ENCODE measurements around the gene ICAM4.

The ICAM4 gene

DNA sequence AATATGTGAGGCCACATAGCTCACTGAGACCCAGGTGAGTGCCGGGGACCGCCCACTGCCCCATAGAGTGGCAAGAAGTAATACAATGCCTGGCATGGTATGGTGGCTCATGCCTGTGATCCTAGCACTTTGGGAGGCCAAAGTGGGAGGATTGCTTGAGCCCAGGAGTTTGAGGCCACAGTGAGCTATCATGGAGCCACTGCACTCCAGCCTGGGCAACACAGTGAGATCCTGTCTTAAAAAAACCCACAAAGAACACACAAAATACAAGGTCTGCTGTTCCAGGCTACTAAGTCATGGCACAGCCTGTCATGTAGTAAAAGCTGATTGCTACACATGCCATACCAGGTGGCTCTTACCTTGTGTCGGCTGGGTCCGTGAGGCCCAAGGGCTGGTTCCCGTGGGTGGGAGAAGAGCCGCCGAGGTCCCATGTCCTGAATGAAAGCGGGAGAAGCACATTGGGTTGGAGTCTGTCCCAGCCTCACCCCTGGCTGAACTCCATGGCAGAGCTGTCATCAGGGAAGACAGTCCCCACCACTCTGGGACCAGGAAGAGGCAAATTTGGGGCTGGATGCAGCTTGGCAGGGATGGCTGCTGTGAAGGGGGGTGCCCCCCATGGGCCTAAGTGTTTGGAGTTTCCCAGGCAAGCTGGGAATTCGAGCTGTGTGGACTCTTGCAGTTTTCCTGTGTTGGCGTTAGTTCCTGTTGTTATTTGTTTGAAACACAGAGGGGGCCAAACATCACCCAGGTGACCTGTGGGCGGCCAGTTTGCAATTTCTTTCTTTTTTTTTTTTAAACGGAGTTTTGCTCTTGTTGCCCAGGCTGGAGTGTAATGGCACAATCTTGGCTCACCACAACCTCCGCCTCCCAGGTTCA, 32.3 kb downstream of the ICAM4 start:
- no peak overlapping the region for H3K4me2 ChIP-seq (ENCODE audit: low read length)
- H3K9me3 ChIP-seq (ENCODE audit: insufficient read depth, low read length) = no peaks in the 10 kb centered on the region
- H3K36me3 ChIP-seq (replicated peaks; ENCODE audit: low read depth, low read length) = peaks cover 56% of the 10 kb centered on the region
- no peaks in the 10 kb centered on the region for H4K20me1 ChIP-seq (ENCODE audit: insufficient read depth, low read length)
- H3K27ac ChIP-seq (ENCODE audit: low read length) = no peak overlapping the region
- peaks cover 11% of the 10 kb centered on the region for H3K4me1 ChIP-seq (ENCODE audit: low read length)
- H2AFZ ChIP-seq (ENCODE audit: low read depth, low read length) = no peak overlapping the region
- no peaks in the 10 kb centered on the region for H3K27me3 ChIP-seq (ENCODE audit: low read depth, low read length)
- no peak overlapping the region for H3K4me3 ChIP-seq (ENCODE audit: low read length)
- no peak for TF ChIP-seq EZH2phosphoT487 (IDR thresholded peaks at IDR 0.05; ENCODE audit: low read depth)
- TF ChIP-seq, protein P1, sequence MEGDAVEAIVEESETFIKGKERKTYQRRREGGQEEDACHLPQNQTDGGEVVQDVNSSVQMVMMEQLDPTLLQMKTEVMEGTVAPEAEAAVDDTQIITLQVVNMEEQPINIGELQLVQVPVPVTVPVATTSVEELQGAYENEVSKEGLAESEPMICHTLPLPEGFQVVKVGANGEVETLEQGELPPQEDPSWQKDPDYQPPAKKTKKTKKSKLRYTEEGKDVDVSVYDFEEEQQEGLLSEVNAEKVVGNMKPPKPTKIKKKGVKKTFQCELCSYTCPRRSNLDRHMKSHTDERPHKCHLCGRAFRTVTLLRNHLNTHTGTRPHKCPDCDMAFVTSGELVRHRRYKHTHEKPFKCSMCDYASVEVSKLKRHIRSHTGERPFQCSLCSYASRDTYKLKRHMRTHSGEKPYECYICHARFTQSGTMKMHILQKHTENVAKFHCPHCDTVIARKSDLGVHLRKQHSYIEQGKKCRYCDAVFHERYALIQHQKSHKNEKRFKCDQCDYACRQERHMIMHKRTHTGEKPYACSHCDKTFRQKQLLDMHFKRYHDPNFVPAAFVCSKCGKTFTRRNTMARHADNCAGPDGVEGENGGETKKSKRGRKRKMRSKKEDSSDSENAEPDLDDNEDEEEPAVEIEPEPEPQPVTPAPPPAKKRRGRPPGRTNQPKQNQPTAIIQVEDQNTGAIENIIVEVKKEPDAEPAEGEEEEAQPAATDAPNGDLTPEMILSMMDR (IDR thresholded peaks at IDR 0.05; ENCODE audit: low read depth, low read length) = no peak
- peaks cover 3% of the 10 kb centered on the region; the same call in 1 of the 2 replicates for H3K79me2 ChIP-seq (ENCODE audit: low read length)
- no peak overlapping the region for H3K9ac ChIP-seq (ENCODE audit: low read length)

DNA sequence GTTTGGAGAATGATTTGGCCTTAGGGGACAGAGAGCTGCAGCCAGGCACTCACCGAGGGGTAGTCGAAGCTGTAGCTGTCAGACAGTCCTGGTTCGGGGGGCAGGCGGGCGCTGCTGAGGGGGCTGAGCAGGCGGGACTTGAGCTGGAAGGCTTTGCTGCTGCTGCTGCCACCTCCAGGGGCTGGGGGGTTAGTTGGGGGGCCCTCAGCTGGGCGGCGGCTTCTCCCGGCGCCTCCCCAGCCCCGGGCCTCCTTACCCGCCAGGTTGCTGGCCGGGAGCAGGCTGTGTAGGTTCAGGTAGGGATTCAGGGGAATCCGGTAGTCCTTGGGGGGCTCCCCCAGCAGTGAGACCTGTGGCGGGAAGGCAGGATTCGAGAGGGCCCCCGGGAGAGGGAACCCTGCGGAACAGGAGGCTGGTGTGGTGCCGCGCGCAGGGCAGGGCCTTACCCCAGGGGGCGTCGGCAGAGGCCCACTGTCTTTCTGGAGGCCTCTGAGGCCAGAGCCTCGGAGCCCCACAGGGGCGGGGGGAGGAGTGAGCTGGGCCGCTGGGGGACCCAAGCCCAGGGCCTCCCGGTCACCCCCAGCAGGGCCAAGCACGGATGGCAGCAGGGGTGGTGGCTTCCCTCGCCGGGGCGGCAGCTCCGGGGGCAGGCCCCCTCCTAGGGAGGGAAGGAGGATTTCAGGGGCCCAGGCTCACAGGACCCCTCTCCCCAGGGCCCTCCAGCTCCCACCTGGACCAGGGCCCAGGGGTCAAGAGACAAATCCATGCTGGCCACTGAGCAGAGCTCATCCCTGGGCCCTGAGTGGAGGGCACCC, 34.1 kb downstream of the ICAM4 start:
- no peak overlapping the region for H3K4me2 ChIP-seq (ENCODE audit: low read length)
- no peak overlapping the region for H3K4me3 ChIP-seq (ENCODE audit: low read length)
- no peaks in the 10 kb centered on the region for H3K79me2 ChIP-seq (ENCODE audit: low read length)
- H3K4me1 ChIP-seq (ENCODE audit: low read length) = peaks cover 8% of the 10 kb centered on the region
- H3K27me3 ChIP-seq (ENCODE audit: low read depth, low read length) = no peaks in the 10 kb centered on the region
- H4K20me1 ChIP-seq (ENCODE audit: insufficient read depth, low read length) = no peaks in the 10 kb centered on the region
- no peak for TF ChIP-seq EZH2phosphoT487 (IDR thresholded peaks at IDR 0.05; ENCODE audit: low read depth)
- TF ChIP-seq, protein P1 (IDR thresholded peaks at IDR 0.05; ENCODE audit: low read depth, low read length) = no peak
- H2AFZ ChIP-seq (ENCODE audit: low read depth, low read length) = no peak overlapping the region
- peaks cover 67% of the 10 kb centered on the region for H3K36me3 ChIP-seq (replicated peaks; ENCODE audit: low read depth, low read length)
- no peak overlapping the region for H3K27ac ChIP-seq (ENCODE audit: low read length)
- no peaks in the 10 kb centered on the region for H3K9me3 ChIP-seq (ENCODE audit: insufficient read depth, low read length)
- no peak overlapping the region for H3K9ac ChIP-seq (ENCODE audit: low read length)

GRCh38 chr19:10321417-10321797, 34.7 kb downstream of the ICAM4 start:
- Histone ChIP-seq H3K9ac (ENCODE audit: low read length) (no peak overlapping the region), H3K27ac (ENCODE audit: low read length) (no peak overlapping the region), H4K20me1 (ENCODE audit: insufficient read depth, low read length) (no peaks in the 10 kb centered on the region), H3K4me3 (ENCODE audit: low read length) (no peak overlapping the region), H3K4me2 (ENCODE audit: low read length) (no peak overlapping the region), H3K9me3 (ENCODE audit: insufficient read depth, low read length) (no peaks in the 10 kb centered on the region), H2AFZ (ENCODE audit: low read depth, low read length) (no peak overlapping the region), H3K36me3 (replicated peaks; ENCODE audit: low read depth, low read length) (peaks cover 63% of the 10 kb centered on the region), H3K27me3 (ENCODE audit: low read depth, low read length) (no peaks in the 10 kb centered on the region), H3K4me1 (ENCODE audit: low read length) (peaks cover 3% of the 10 kb centered on the region), H3K79me2 (ENCODE audit: low read length) (no peaks in the 10 kb centered on the region)
- TF ChIP-seq, protein P1 (IDR thresholded peaks at IDR 0.05; ENCODE audit: low read depth, low read length) = no peak
- no peak for TF ChIP-seq EZH2phosphoT487 (IDR thresholded peaks at IDR 0.05; ENCODE audit: low read depth)

All from OCI-LY3 (cell line).